GM18951 (cell line): Measurements from ENCODE around the gene FOXO1.

Experiments used
- POLR2A ChIP-seq: IDR thresholded peaks from 4 replicates; pipeline ENCODE4 v1.6.1; 2011; ENCODE audit warnings: mild to moderate bottlenecking; ENCODE audit not compliant: insufficient read length, insufficient read depth; ENCODE audit errors: extremely low read depth
- in situ Hi-C: fragments of 300-500 bp; cut with MboI; formaldehyde crosslinking; loops from one replicate; pipeline ENCODE4 v1.12.0; 2022; ENCODE audit warnings: low sequenced_read_pairs, mixed read lengths, inconsistent platforms; ENCODE audit not compliant: unreplicated experiment

Gene FOXO1

GRCh38 chr13:40583738-40584137 lies 82.7 kb downstream of the FOXO1 start:
- TF ChIP-seq POLR2A, result no peak
- in situ Hi-C loops, result no loop called here

GRCh38 chr13:40582531-40582930 lies 83.9 kb downstream of the FOXO1 start:
- in situ Hi-C loops, result no loop called here
- TF ChIP-seq POLR2A, result no peak

- no peak for TF ChIP-seq POLR2A
- in situ Hi-C loops, result no loop called here
Measured at GRCh38 chr13:40581277-40581579, 85.2 kb downstream of the FOXO1 start.

GRCh38 chr13:40580566-40581276 lies 85.7 kb downstream of the FOXO1 start:
- no peak for TF ChIP-seq POLR2A
- in situ Hi-C loops, result no loop called here

GRCh38 chr13:40579535-40579934 lies 86.9 kb downstream of the FOXO1 start:
- in situ Hi-C loops, result no loop called here
- no peak for TF ChIP-seq POLR2A

- no peak for TF ChIP-seq POLR2A
- in situ Hi-C loops, result no loop called here
Measured at GRCh38 chr13:40578055-40578454, 88.4 kb downstream of the FOXO1 start.

GRCh38 chr13:40576369-40576768 lies 90.1 kb downstream of the FOXO1 start:
- TF ChIP-seq POLR2A, result no peak
- in situ Hi-C loops, result no loop called here

- in situ Hi-C loops, result no loop called here
- TF ChIP-seq POLR2A, result no peak
Measured at GRCh38 chr13:40572961-40573360, 93.5 kb downstream of the FOXO1 start.

GRCh38 chr13:40571338-40571963 lies 95.0 kb downstream of the FOXO1 start:
- no peak for TF ChIP-seq POLR2A
- in situ Hi-C loops, result no loop called here

- TF ChIP-seq POLR2A, result no peak
- in situ Hi-C loops, result no loop called here
Measured at GRCh38 chr13:40570930-40571329, 95.5 kb downstream of the FOXO1 start.

- in situ Hi-C loops, result no loop called here
- TF ChIP-seq POLR2A, result no peak
Measured at GRCh38 chr13:40569024-40569350, 97.5 kb downstream of the FOXO1 start.

- no peak for TF ChIP-seq POLR2A
- in situ Hi-C loops, result no loop called here
Measured at GRCh38 chr13:40568246-40569023, 98.0 kb downstream of the FOXO1 start.

- in situ Hi-C loops, result no loop called here
- no peak for TF ChIP-seq POLR2A
Measured at GRCh38 chr13:40566811-40567210, 99.6 kb downstream of the FOXO1 start.
